Measurements from ENCODE around the gene ZMYND8.
"Not testable (repeated sequence)": the region's sequence is repeated elsewhere in the genome, so short reads cannot be mapped to it uniquely, and the experiment has no call there.

The ZMYND8 gene

GRCh38 chr20:47208534-47209174, 147.8 kb downstream of the ZMYND8 start:
- Histone ChIP-seq H3K4me1 (ENCODE audit: control insufficient read depth in 1 of 2, insufficient read depth in 2 of 2, low read length in 2 of 2) (no peaks in the 10 kb centered on the region), H3K27me3 (ENCODE audit: control insufficient read depth in 1 of 2, insufficient read depth in 2 of 2, low read length in 2 of 2) (no peaks in the 10 kb centered on the region), H3K4me3 (ENCODE audit: low read depth in 1 of 2, low read length in 2 of 2) (no peak overlapping the region), H3K27ac (ENCODE audit: low read depth, low read length) (no peak overlapping the region), H3K9ac (ENCODE audit: low read depth in 1 of 2, low read length in 2 of 2) (no peak overlapping the region), H3K9me3 (ENCODE audit: control insufficient read depth in 1 of 2, low read length in 2 of 2) (no peaks in the 10 kb centered on the region), H3K36me3 (ENCODE audit: control insufficient read depth in 1 of 2, insufficient read depth in 2 of 2, low read length in 2 of 2) (peaks cover 37 to 51% of the 10 kb centered on the region in 2 donors)

DNA sequence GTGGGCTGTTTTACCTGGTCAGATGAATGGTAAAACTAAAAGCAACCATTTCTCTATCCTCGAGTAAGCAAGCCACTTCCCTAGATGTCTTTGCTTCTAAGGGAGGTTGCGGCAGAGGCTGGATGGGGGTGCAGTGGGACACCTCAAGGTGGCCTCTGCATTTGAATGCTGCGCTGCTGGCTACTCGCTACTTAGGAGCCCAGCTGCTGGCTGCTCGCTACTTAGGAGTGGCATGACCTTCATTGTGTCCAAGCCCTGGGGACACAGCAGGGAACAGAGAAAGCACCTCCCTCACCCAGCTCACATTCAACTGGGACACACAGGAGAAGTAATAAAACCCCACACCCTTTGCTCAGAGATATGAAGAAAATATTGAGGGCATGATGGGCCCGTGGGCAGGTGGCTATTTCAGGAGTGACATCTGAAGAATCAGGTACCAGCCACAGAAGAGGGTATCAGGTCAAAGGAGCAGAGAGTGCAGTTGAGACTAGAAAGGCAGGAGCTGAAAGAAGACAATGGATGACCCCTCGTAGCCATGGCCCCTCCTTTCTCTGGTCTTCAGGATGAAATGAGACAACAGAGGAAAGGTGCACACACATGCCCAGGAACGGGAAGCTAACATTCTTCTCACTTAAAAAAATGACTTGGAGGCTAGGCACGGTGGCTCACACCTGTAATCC, 149.4 kb downstream of the ZMYND8 start:
- no peak overlapping the region for H3K27ac ChIP-seq (ENCODE audit: low read depth, low read length)
- H3K4me1 ChIP-seq (ENCODE audit: control insufficient read depth in 1 of 2, insufficient read depth in 2 of 2, low read length in 2 of 2) = no peaks in the 10 kb centered on the region
- no peaks in the 10 kb centered on the region for H3K9me3 ChIP-seq (ENCODE audit: control insufficient read depth in 1 of 2, low read length in 2 of 2)
- no peak overlapping the region for H3K9ac ChIP-seq (ENCODE audit: low read depth in 1 of 2, low read length in 2 of 2)
- H3K27me3 ChIP-seq (ENCODE audit: control insufficient read depth in 1 of 2, insufficient read depth in 2 of 2, low read length in 2 of 2) = no peaks in the 10 kb centered on the region
- H3K4me3 ChIP-seq (ENCODE audit: low read depth in 1 of 2, low read length in 2 of 2) = no peak overlapping the region
- peaks cover 30 to 35% of the 10 kb centered on the region in 2 donors for H3K36me3 ChIP-seq (ENCODE audit: control insufficient read depth in 1 of 2, insufficient read depth in 2 of 2, low read length in 2 of 2)

DNA sequence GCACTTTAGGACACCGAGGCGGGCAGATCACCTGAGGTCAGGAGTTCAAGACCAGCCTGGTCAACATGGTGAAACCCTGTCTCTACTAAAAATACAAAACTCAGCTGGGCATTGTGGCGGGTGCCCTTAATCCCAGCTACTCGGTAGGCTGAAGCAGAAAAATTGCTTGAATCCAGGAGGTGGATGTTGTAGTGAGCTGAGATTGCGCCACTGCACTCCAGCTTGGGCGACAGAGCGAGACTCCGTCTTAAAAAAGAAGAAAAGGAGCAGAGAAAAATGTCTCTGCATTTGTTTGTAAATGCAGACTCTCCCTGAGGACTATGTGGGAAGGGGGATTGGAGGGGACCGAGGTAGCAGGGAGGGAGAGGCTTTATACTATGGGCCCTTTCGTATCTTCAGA, 149.9 kb downstream of the ZMYND8 start:
- not testable (repeated sequence) for H3K27me3 ChIP-seq (ENCODE audit: control insufficient read depth in 1 of 2, insufficient read depth in 2 of 2, low read length in 2 of 2); H3K4me3 ChIP-seq (ENCODE audit: low read depth in 1 of 2, low read length in 2 of 2); H3K4me1 ChIP-seq (ENCODE audit: control insufficient read depth in 1 of 2, insufficient read depth in 2 of 2, low read length in 2 of 2); H3K9me3 ChIP-seq (ENCODE audit: control insufficient read depth in 1 of 2, low read length in 2 of 2); H3K27ac ChIP-seq (ENCODE audit: low read depth, low read length); H3K9ac ChIP-seq (ENCODE audit: low read depth in 1 of 2, low read length in 2 of 2)
- peaks cover 25 to 30% of the 10 kb centered on the region in 2 donors for H3K36me3 ChIP-seq (ENCODE audit: control insufficient read depth in 1 of 2, insufficient read depth in 2 of 2, low read length in 2 of 2)

- Histone ChIP-seq H3K9me3 (ENCODE audit: control insufficient read depth in 1 of 2, low read length in 2 of 2) (no peaks in the 10 kb centered on the region), H3K4me3 (ENCODE audit: low read depth in 1 of 2, low read length in 2 of 2) (no peak overlapping the region), H3K9ac (ENCODE audit: low read depth in 1 of 2, low read length in 2 of 2) (no peak overlapping the region), H3K27ac (ENCODE audit: low read depth, low read length) (no peak overlapping the region), H3K27me3 (ENCODE audit: control insufficient read depth in 1 of 2, insufficient read depth in 2 of 2, low read length in 2 of 2) (no peaks in the 10 kb centered on the region), H3K4me1 (ENCODE audit: control insufficient read depth in 1 of 2, insufficient read depth in 2 of 2, low read length in 2 of 2) (no peaks in the 10 kb centered on the region), H3K36me3 (ENCODE audit: control insufficient read depth in 1 of 2, insufficient read depth in 2 of 2, low read length in 2 of 2) (peaks cover 17 to 21% of the 10 kb centered on the region in 2 donors)
These were observed 150.8 kb downstream of the ZMYND8 start for GRCh38 chr20:47205577-47206123.

DNA sequence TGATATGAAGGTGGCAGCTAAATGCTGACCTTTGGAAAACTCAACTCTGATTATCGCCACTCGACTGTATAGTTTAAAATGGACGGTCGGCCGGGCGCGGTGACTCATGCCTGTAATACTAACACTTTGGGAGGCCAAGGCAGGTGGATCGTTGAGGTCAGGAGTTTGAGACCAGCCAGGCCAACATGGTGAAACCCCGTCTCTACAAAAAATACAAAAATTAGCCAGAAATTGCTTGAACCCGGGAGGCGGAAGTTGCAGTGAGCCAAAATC, 151.7 kb downstream of the ZMYND8 start:
- H3K9ac ChIP-seq (ENCODE audit: low read depth in 1 of 2, low read length in 2 of 2); H3K27ac ChIP-seq (ENCODE audit: low read depth, low read length); H3K4me3 ChIP-seq (ENCODE audit: low read depth in 1 of 2, low read length in 2 of 2); H3K27me3 ChIP-seq (ENCODE audit: control insufficient read depth in 1 of 2, insufficient read depth in 2 of 2, low read length in 2 of 2); H3K9me3 ChIP-seq (ENCODE audit: control insufficient read depth in 1 of 2, low read length in 2 of 2); H3K4me1 ChIP-seq (ENCODE audit: control insufficient read depth in 1 of 2, insufficient read depth in 2 of 2, low read length in 2 of 2): not testable (repeated sequence)
- H3K36me3 ChIP-seq (ENCODE audit: control insufficient read depth in 1 of 2, insufficient read depth in 2 of 2, low read length in 2 of 2) = peaks cover 11 to 12% of the 10 kb centered on the region in 2 donors

GRCh38 chr20:47204008-47204849, 152.3 kb downstream of the ZMYND8 start:
- no peak overlapping the region for H3K4me3 ChIP-seq (ENCODE audit: low read depth in 1 of 2, low read length in 2 of 2)
- peaks cover 6 to 7% of the 10 kb centered on the region in 2 donors for H3K36me3 ChIP-seq (ENCODE audit: control insufficient read depth in 1 of 2, insufficient read depth in 2 of 2, low read length in 2 of 2)
- no peaks in the 10 kb centered on the region for H3K9me3 ChIP-seq (ENCODE audit: control insufficient read depth in 1 of 2, low read length in 2 of 2)
- H3K9ac ChIP-seq (ENCODE audit: low read depth in 1 of 2, low read length in 2 of 2) = no peak overlapping the region
- H3K27ac ChIP-seq (ENCODE audit: low read depth, low read length) = no peak overlapping the region
- H3K27me3 ChIP-seq (ENCODE audit: control insufficient read depth in 1 of 2, insufficient read depth in 2 of 2, low read length in 2 of 2) = no peaks in the 10 kb centered on the region
- H3K4me1 ChIP-seq (ENCODE audit: control insufficient read depth in 1 of 2, insufficient read depth in 2 of 2, low read length in 2 of 2) = peaks cover 0 to 5% of the 10 kb centered on the region in 2 donors

- Histone ChIP-seq H3K4me3 (ENCODE audit: low read depth in 1 of 2, low read length in 2 of 2) (no peak overlapping the region), H3K27me3 (ENCODE audit: control insufficient read depth in 1 of 2, insufficient read depth in 2 of 2, low read length in 2 of 2) (no peaks in the 10 kb centered on the region), H3K36me3 (ENCODE audit: control insufficient read depth in 1 of 2, insufficient read depth in 2 of 2, low read length in 2 of 2) (no peaks in the 10 kb centered on the region), H3K9me3 (ENCODE audit: control insufficient read depth in 1 of 2, low read length in 2 of 2) (no peaks in the 10 kb centered on the region), H3K9ac (ENCODE audit: low read depth in 1 of 2, low read length in 2 of 2) (no peak overlapping the region), H3K27ac (ENCODE audit: low read depth, low read length) (no peak overlapping the region), H3K4me1 (ENCODE audit: control insufficient read depth in 1 of 2, insufficient read depth in 2 of 2, low read length in 2 of 2) (peaks cover 0 to 5% of the 10 kb centered on the region in 2 donors)
These were observed 153.5 kb downstream of the ZMYND8 start for GRCh38 chr20:47202733-47203667.

DNA sequence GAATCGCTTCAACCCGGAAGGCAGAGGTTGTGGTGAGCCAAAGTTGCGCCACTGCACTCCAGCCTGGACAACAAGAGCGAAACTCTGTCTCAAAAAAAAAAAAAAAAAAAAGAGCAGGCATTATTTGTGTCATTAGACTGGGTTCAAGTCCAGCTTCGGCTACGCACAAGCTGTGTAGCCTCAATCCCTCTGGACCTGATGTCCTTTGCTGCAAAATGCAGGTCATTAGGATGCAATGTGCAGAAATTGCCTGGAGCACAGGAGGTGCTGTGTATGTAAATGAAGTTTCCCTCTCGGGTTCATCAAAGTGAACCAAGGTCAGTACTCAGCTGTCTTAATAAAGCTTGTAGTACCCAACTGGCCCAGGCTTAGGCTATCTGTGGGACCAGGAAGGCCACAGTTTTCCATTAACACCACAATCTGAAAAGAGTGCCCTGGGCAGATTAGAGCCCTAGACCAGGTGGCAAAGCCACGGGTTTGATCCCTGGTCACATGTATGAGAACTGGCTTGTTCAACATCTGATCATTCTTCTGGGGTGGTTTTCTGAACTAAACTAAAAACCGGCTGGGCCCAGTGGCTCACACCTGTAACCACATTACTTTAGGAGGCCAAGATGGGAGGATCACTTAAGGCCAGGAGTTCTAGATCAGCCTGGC, 155.3 kb downstream of the ZMYND8 start:
- peaks cover 3 to 5% of the 10 kb centered on the region in 2 donors for H3K4me1 ChIP-seq (ENCODE audit: control insufficient read depth in 1 of 2, insufficient read depth in 2 of 2, low read length in 2 of 2)
- H3K36me3 ChIP-seq (ENCODE audit: control insufficient read depth in 1 of 2, insufficient read depth in 2 of 2, low read length in 2 of 2) = no peaks in the 10 kb centered on the region
- H3K27me3 ChIP-seq (ENCODE audit: control insufficient read depth in 1 of 2, insufficient read depth in 2 of 2, low read length in 2 of 2) = no peaks in the 10 kb centered on the region
- H3K27ac ChIP-seq (ENCODE audit: low read depth, low read length) = no peak overlapping the region
- H3K9me3 ChIP-seq (ENCODE audit: control insufficient read depth in 1 of 2, low read length in 2 of 2) = no peaks in the 10 kb centered on the region
- no peak overlapping the region for H3K9ac ChIP-seq (ENCODE audit: low read depth in 1 of 2, low read length in 2 of 2)
- H3K4me3 ChIP-seq (ENCODE audit: low read depth in 1 of 2, low read length in 2 of 2) = no peak overlapping the region

DNA sequence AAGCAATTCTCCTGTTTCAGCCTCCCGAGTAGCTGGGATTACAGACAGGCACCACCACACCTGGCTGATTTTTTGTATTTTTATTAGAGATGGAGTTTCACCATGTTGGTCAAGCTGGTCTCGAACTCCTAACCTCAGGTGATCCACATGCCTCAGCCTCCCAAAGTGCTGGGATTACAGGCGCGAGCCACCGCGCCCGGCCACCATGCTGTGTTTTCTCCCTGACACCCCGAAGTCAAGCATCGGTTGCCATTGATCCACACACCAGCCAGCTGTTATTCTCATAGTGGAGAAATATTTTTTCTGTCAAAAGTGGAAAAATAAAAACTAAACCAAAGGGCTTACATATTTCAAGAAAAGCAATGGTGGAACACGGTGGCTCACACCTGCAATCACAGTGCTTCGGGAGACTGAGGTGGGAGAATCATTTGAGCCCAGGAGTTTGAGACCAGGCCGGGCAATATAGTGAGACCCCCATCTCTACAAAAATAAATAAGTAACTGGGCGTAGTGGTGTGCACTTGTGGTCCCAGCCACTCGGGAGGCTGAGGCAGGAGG, 157.4 kb downstream of the ZMYND8 start:
- Histone ChIP-seq H3K9me3 (ENCODE audit: control insufficient read depth in 1 of 2, low read length in 2 of 2) (no peaks in the 10 kb centered on the region), H3K9ac (ENCODE audit: low read depth in 1 of 2, low read length in 2 of 2) (no peak overlapping the region), H3K4me1 (ENCODE audit: control insufficient read depth in 1 of 2, insufficient read depth in 2 of 2, low read length in 2 of 2) (peaks cover 3 to 5% of the 10 kb centered on the region in 2 donors), H3K27me3 (ENCODE audit: control insufficient read depth in 1 of 2, insufficient read depth in 2 of 2, low read length in 2 of 2) (no peaks in the 10 kb centered on the region), H3K36me3 (ENCODE audit: control insufficient read depth in 1 of 2, insufficient read depth in 2 of 2, low read length in 2 of 2) (no peaks in the 10 kb centered on the region), H3K4me3 (ENCODE audit: low read depth in 1 of 2, low read length in 2 of 2) (no peak overlapping the region), H3K27ac (ENCODE audit: low read depth, low read length) (no peak overlapping the region)
